ENCODE results near the gene RAPGEFL1. TPM values are rescaled to one million over a fixed set of nuclear protein-coding genes. Genes with fewer than 3 reads are reported as not detected.

The RAPGEFL1 gene
- total and polyA plus RNA-seq, 2 of the 8 experiments (the other 6 are each of a cell fraction or from before 2014, with no cell fraction given) = 20.0 to 20.2 TPM

DNA sequence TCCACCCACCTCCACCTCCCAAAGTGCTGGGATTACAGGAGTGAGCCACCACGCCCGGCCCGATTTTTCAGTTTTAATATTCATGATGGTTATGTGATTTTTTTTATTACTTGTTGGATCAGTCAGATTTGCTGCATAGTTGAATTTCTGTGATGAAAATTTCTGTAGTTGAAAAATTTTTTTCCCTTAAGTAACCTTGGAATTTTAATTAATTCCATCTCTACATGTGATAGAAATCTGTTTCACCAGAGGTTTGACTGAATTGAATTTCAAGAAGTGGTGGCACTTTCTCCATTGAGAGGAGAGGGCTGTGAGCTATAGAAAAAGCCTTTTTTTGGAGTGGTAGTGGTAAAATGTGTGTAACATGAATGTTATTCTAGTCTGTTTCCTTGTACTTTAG lies 66.5 kb downstream of the RAPGEFL1 start:
- no peak overlapping the region for H2AFZ ChIP-seq (ENCODE audit: low read length)
- no peaks in the 10 kb centered on the region for H3K9me3 ChIP-seq (ENCODE audit: insufficient read depth in 2 of 2, low read depth in 1 of 2, low read length in 1 of 2)
- H2BK12ac ChIP-seq (ENCODE audit: low read depth, low read length) = no peak overlapping the region
- H3K27ac ChIP-seq (ENCODE audit: low read depth, low read length) = no peak overlapping the region
- peaks cover 3% of the 10 kb centered on the region; the same call in 1 of the 2 replicates for H3K79me1 ChIP-seq (ENCODE audit: low read depth, low read length)
- H3K23ac ChIP-seq (ENCODE audit: insufficient read length) = no peak overlapping the region
- ChIA-PET POLR2A (ENCODE audit: partially characterized antibody) (interaction anchor here (1.1 to 1.3 kb wide), 3 partner anchors 38 to 290 kb away, joined by 3 to 6 read pairs (median 4); no protein-coding TSS in a partner anchor), CTCF (ENCODE audit: partially characterized antibody) (interaction anchor here (0.6 to 1.2 kb wide), 3 partner anchors 27 to 1798 kb away, joined by 3 to 4 read pairs (median 4); no protein-coding TSS in a partner anchor)
- no peak overlapping the region for H2BK15ac ChIP-seq (ENCODE audit: low read length)
- no peaks in the 10 kb centered on the region for H3K4me1 ChIP-seq (replicated peaks in 1 of 4; ENCODE audit: control insufficient read depth in 3 of 4, insufficient read depth in 4 of 4, low read length in 3 of 4)
- H2BK5ac ChIP-seq (ENCODE audit: low read depth, low read length) = no peak overlapping the region
- no peak overlapping the region for H3K4me3 ChIP-seq (ENCODE audit: extremely low read depth in 1 of 4, insufficient read depth in 2 of 4, low read depth in 3 of 4, low read length in 4 of 4)
- H3K9ac ChIP-seq (replicated peaks in 1 of 4; ENCODE audit: extremely low read depth in 1 of 4, low read depth in 3 of 4, low read length in 3 of 4) = no peak overlapping the region
- H3K36me3 ChIP-seq (ENCODE audit: control insufficient read depth in 2 of 4, insufficient read depth in 4 of 4, low read length in 3 of 4) = no peaks in the 10 kb centered on the region
- H3K14ac ChIP-seq (ENCODE audit: insufficient read length) = no peak overlapping the region
- no peak overlapping the region for H2BK20ac ChIP-seq (ENCODE audit: low read length)
- H2BK120ac ChIP-seq (replicated peaks; ENCODE audit: low read depth, low read length) = no peak overlapping the region
- no peaks in the 10 kb centered on the region for H3K23me2 ChIP-seq (ENCODE audit: low read depth, low read length)
- H3K79me2 ChIP-seq (ENCODE audit: control insufficient read depth in 1 of 2, insufficient read depth in 2 of 2, low read length in 2 of 2) = peaks cover 0 to 31% of the 10 kb centered on the region in 2 experiments; a peak in 2 of 4 replicates
- no peak overlapping the region for H4K8ac ChIP-seq (ENCODE audit: extremely low read depth, insufficient read depth, low read length)
- no peak overlapping the region for H2AK5ac ChIP-seq (ENCODE audit: low read depth, low read length)
- peaks cover 0 to 2% of the 10 kb centered on the region in 2 experiments for H4K20me1 ChIP-seq (replicated peaks in 1 of 2; ENCODE audit: control insufficient read depth in 1 of 2, insufficient read depth in 2 of 2, low read length in 2 of 2)
- H4K5ac ChIP-seq (ENCODE audit: insufficient read length, low read depth, low read length) = no peak overlapping the region
- no peaks in the 10 kb centered on the region for H3K27me3 ChIP-seq (replicated peaks in 1 of 4; ENCODE audit: control insufficient read depth in 3 of 4, extremely low read depth in 1 of 4, insufficient read depth in 3 of 4, low read length in 3 of 4)
- no peak for DNase-seq (ENCODE audit: low read depth in 1 of 2, low spot score in 2 of 2)
- WGBS, 2 experiments (ENCODE audit: extremely low coverage in 1 of 2, insufficient coverage in 1 of 2, insufficient read length in 1 of 2, insufficient replicate concordance in 2 of 2, low coverage in 1 of 2, low lambda C conversion rate in 2 of 2, missing lambda C conversion rate in 1 of 2) = 93% methylated on average over 3 of the region's 3 CpGs; no CpG with 5 or more reads in 1 of the 2 experiments
- H3K4ac ChIP-seq (replicated peaks; ENCODE audit: insufficient read length, low read depth, low read length) = no peak overlapping the region
- FAIRE-seq = no peak
- no peak overlapping the region for H4K91ac ChIP-seq (replicated peaks; ENCODE audit: insufficient read length, low read length)
- no peak overlapping the region for H3K4me2 ChIP-seq (ENCODE audit: insufficient read depth in 1 of 2, low read depth in 2 of 2, low read length in 2 of 2)
- H3K18ac ChIP-seq (ENCODE audit: extremely low read depth, low read length) = no peak overlapping the region
- H3K56ac ChIP-seq (replicated peaks; ENCODE audit: insufficient read length, low read depth, low read length) = no peak overlapping the region
- no peak for TF ChIP-seq TEAD4 (IDR thresholded peaks at IDR 0.05; ENCODE audit: low read depth, low read length)
- TF ChIP-seq TBP (IDR thresholded peaks at IDR 0.05; ENCODE audit: low read depth, low read length) = no peak
- no peak for TF ChIP-seq RAD21 (IDR thresholded peaks at IDR 0.05 in 1 of 2, conservative IDR thresholded peaks at IDR 0.05 in 1 of 2; ENCODE audit: low read depth in 2 of 2, low read length in 2 of 2)
- no peak for TF ChIP-seq CBX8 (IDR thresholded peaks at IDR 0.05; ENCODE audit: borderline replicate concordance, low read depth, low read length)
- no peak for TF ChIP-seq PHF8 (conservative IDR thresholded peaks at IDR 0.05; ENCODE audit: low read depth, low read length)
- no peak for TF ChIP-seq CBX5 (IDR thresholded peaks at IDR 0.05; ENCODE audit: low read depth, low read length)
- TF ChIP-seq SP1 (IDR thresholded peaks at IDR 0.05; ENCODE audit: low read depth, low read length) = no peak
- no peak for TF ChIP-seq GTF2F1 (IDR thresholded peaks at IDR 0.05; ENCODE audit: borderline replicate concordance, low read depth, low read length)
- TF ChIP-seq BCL11A (IDR thresholded peaks at IDR 0.05; ENCODE audit: low read depth in 2 of 2, low read length in 2 of 2) = no peak
- no peak for TF ChIP-seq SUZ12 (IDR thresholded peaks at IDR 0.05; ENCODE audit: low read length)
- no peak for TF ChIP-seq TAF7 (optimal IDR thresholded peaks at IDR 0.05; ENCODE audit: borderline replicate concordance, low read depth, low read length)
- TF ChIP-seq CHD2 (IDR thresholded peaks at IDR 0.05; ENCODE audit: low read length) = no peak
- no peak for TF ChIP-seq MAFK (IDR thresholded peaks at IDR 0.05; ENCODE audit: low read depth, low read length)
- TF ChIP-seq KDM1A (IDR thresholded peaks at IDR 0.05; ENCODE audit: borderline replicate concordance, low read length) = no peak
- TF ChIP-seq POLR2AphosphoS5 (IDR thresholded peaks at IDR 0.05; ENCODE audit: low read depth, low read length) = no peak

Measured in H1 (cell line).